Fibroblast of gingiva (primary cell): Measurements from ENCODE around the gene LRMDA.
"Not testable (repeated sequence)": the region's sequence is repeated elsewhere in the genome, so short reads cannot be mapped to it uniquely, and the experiment has no call there.

Experiments used
- DNase-seq: peaks from one replicate; pipeline ENCODE4 v3.0.0-alpha.2; 2011; ENCODE audit warnings: low read depth

Gene LRMDA

DNA sequence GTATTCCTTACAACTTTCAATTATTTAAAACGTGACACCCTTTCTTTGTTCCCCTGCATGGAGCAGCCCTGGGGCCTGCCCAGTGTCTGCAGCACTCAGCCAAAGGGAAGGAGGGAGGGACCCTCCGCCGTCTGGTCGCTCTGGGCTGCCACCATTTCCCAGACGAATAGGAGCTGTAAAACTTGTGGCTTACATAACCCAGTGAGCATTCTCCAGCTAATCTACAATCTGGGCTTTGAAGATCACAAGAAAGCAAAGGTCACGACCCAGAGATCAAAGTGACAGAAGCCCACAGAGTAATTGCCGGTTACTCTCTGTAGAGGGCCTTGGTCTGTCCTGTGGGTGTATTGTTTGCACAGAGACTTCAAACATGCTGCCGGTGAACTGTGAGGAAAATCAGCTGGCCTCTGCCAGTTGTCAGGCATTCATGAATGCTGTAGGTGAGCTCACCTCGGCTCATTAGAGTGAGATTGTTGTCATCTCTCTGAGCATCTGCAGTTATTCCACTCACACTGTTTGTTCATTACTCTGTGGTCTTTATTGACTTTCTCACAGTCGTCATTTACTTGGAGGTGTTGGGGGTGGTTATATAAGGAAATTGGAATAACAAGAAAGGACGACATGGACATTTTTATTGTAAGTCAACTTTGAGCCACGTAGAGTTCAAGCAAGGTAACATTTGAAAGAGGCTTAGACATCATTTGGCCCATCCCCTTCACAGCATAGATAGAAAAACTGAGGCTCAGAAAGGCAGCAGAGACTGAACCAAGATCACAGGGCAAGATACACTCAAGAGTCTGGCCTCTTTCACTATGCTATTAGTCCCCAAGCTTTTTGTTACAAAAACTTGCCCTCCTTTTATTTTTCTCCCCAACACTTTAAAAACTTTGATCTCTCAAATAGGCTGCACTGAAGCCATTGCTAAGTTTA is 619.8 kb downstream of the LRMDA start:
- DNase-seq: no peak

DNA sequence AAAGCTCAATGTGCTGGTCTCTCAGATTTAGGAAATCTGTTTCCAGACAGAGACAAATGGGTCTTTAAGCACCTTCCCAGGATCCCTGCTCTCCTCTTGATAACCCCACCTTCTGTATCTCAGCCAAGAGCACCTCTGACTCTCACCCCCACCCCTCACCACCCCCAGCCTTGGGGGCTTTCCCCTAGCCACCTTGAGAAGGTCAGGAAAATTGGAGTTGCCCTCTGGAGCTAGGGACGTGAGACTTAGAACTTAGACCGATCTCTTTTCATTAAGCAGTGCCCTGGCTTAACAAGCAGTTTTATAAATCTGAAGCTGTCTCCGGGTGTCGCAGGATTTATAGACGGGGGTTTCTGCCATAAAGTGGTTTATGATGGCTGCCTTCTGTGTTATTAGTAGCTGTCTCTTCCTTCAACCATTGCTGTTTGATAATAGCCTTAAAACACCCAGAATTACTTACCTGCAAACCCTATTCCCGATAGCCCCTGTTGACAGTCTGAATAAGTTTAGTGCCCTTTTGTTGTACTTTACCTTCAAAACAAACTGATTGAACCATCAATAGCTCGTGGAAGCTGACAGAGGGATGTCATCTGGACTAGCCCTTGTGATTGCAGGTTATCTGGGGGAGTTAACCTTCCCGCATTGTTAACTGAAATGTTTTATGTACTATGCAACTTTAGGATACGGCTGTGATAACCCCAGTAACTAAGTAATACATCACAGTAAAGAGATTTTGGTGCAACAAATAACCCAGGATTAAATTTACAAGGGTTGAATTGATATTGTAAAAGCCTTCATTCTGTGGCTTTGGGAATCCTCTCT is 621.5 kb downstream of the LRMDA start:
- no peak for DNase-seq

DNA sequence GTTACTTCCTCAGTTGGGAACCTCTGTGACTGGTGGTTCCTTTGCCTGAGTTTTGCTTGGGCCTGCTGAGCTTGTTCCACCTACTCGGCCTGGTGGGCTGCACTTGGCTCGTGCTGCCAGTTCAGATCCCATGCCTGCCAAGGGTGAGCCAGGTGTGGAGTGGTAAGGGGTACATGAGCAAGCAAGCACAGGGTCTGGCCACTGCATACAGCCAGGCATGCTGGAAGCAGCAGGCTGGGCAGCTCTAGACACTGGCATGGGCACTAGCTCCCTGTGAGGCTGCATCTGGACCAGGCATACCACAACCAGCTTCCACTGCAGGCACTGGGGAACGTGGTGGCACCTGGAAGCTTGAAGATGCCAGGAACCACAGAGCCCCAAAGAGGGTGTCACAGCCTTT is 624.0 kb downstream of the LRMDA start:
- DNase-seq: no peak

- DNase-seq: no peak
Measured at GRCh38 chr10:76055963-76056362, 624.5 kb downstream of the LRMDA start.

- not testable (repeated sequence) for DNase-seq
Measured at GRCh38 chr10:76060993-76061392, 629.6 kb downstream of the LRMDA start.

- DNase-seq: no peak
Measured at GRCh38 chr10:76066457-76066856, 635.0 kb downstream of the LRMDA start.

DNA sequence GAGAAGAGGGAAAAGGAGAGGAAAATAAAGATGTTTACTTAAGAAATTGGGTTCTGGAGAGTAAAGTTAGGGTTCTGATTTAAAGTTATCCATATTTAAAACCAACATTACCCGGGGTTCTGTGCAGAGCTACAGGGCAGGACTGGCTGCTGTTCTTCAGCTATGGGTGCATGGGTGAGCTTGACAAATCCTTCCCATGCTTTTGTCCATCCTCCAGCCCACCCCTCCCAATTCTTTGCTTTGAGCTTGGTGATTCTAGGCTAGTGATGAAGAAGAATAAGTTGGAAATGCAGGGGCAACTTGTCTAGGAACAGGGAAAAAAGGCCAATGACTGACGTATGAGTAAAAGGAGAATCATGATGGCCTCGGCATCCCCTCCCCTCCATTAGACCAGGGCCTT is 636.0 kb downstream of the LRMDA start:
- no peak for DNase-seq

DNA sequence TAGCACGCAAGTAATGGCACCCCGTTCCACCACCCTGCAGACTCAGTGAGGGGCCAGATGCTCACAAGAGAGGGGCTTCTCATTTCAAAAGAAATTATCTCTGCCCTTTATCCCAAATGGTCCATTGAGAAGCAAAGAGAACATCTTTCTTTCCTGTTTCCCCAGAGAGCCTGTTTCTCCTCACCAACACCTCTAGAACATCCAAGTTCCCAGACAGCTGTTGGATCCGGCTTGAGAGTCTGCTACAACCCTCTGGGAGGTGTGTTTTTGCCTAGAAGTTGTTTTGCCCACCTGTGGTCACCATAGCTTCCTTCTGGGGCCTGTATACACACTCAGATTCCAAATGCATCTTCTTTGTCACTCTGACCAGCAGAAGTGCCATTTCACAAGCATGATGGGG is 637.4 kb downstream of the LRMDA start:
- no peak for DNase-seq

DNA sequence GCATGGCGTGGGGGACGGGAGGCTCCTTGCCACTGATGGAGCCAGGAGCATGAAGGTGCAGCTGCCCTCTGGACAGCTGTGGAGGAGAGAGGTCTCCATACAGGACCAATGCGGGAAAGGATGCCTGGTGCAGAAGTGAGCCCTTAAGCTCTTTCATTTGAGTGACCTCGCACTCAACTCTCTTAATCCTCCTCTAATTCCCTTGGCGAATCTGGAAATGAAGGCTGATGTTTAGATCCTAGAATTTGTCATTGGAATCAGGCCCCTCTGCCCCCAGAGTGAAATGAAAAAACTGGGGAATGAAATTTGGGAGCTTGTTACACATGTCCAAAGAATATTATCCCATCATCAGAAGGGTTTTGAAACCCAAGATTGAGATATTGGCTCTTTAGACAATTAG is 639.5 kb downstream of the LRMDA start:
- no peak for DNase-seq

GRCh38 chr10:76071653-76072365 is 640.4 kb downstream of the LRMDA start:
- peak; percentile 85 for DNase-seq

DNA sequence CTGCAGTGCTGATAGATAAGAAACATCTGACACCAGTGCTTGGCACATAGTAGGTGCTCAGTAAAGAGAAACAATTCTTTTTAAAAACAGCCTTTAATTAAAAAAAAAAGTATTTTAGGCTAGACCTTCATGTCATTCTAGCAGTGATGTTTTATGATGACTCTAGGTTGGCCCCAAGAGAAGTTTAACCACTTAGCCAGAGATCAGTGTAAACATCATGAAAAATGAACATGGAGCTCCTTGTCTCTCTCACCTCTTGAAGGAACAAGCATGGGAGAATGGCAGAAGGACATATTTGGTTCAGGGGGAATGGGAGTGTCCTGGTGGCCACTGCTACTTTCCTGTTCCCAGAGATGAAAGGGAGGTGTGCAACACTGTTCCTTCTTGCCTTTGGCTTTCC is 641.0 kb downstream of the LRMDA start:
- DNase-seq: no peak

GRCh38 chr10:76073524-76073923 is 642.1 kb downstream of the LRMDA start:
- DNase-seq: peak; percentile 23

DNA sequence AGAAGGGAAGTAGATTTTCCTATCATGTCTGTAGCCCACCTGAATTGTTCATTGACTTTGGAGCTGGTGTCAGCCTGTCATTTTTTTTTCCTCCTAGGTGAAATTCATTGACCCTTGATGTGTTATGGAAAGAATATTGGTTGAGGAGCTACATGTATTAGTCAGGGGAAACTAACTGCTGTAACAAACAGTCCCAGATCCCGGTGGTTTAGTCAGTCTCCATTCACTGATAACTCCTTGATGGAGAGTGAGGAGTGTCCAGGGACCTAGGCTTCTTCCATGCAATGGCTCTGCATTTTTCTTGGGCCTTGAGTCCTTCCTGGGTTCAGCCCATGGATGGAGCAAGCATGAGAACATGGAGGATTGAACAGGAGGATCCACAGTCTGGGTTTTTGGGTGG is 643.2 kb downstream of the LRMDA start:
- no peak for DNase-seq

DNA sequence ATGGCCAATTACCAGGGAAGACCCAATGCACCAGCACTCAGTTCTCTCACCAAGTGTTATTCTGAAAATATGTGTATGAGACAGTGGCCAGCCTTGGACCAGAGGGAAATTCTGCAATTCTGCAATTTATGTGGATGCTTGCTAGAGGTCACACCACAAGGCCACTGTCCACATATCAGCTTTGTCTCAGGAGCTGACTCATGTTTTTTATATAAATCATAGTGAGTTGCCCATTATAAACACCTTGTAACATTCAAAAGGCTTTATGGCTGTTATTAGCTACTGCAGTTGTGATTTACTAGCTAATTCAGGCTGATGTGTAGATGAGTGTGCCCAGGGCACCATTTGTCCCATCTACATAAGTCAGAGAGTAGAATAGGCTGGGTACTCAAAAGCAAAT is 649.0 kb downstream of the LRMDA start:
- peak; percentile 70 for DNase-seq

- DNase-seq: no peak
Measured at GRCh38 chr10:76080991-76081390, 649.6 kb downstream of the LRMDA start.

GRCh38 chr10:76082232-76082631 is 650.8 kb downstream of the LRMDA start:
- no peak for DNase-seq

GRCh38 chr10:76082956-76083355 is 651.5 kb downstream of the LRMDA start:
- no peak for DNase-seq

- DNase-seq: no peak
Measured at GRCh38 chr10:76085002-76085816, 653.8 kb downstream of the LRMDA start.

DNA sequence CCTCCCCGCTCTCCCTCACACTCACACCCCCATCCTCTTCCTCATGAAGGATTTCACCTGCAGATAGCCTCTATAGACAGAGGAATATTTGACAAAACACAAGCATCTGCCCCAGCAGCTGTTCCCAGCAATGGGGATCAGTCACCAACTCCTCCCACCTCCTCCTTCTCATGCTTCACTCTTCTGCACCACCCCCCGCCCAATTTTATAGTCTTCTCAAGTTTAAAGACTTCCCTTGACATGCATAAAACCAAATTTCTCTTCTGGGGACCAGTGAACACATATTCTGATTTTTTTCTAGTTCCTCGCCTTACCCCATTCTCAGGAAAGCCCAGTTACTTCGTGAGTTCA is 654.4 kb downstream of the LRMDA start:
- DNase-seq: no peak

- DNase-seq: no peak
Measured at GRCh38 chr10:76086170-76086760, 654.8 kb downstream of the LRMDA start.
